ENCODE data around the gene LRP11.
"Not testable (repeated sequence)": the region's sequence is repeated elsewhere in the genome, so short reads cannot be mapped to it uniquely, and the experiment has no call there.

The LRP11 gene

GRCh38 chr6:149867876-149868640 lies 3.9 kb upstream of the LRP11 start:
- DNase-seq: no peak

DNA sequence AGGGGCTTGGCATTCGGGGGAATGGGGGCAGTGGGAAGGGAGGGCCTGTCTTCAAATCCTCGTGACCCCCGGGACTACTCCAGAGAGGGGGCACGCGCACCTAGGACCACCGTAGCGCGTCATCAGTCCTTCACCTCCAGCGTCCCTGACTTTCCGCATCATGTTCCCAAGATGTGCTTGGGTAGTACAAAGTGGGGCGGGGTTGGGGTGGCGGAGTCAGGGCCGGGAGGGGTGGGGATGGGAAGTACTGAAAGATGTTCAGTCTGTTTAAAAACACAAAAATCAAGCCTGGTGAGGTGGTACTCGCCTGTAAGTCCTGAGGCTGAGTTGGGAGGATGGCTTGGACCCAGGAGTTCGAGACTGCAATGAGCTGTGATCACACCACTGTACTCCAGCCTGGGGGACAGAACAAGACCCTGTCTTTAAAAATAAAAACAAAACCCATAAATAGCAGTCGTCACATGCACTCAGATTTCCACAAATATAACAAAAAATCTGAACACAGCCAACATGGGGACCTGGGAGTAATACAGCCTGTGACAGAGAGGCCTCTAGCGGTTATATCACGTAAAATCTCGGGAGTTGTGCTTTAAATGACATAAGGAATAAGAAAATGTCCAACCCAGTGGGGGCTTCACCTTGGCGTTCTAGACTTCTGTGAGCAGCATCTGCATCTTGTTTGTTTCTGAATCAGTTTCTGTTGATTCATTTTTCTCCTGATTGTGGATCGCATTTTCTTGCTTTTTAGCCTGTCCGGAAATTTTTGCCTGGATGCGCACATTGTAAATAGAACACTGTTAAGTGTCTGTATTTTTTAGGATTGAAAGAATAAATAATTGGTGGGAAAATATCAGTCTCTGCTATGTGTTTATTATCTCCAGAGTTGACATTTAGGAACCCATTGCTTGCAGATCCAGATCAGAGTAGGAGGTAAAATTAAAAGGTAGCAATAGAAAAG lies 698 bp upstream of the LRP11 start:
- no peak for DNase-seq

GRCh38 chr6:149862922-149863697 lies 1.0 kb downstream of the LRP11 start:
- DNase-seq: no peak

GRCh38 chr6:149862424-149862738 lies 1.8 kb downstream of the LRP11 start:
- DNase-seq: not testable (repeated sequence)

DNA sequence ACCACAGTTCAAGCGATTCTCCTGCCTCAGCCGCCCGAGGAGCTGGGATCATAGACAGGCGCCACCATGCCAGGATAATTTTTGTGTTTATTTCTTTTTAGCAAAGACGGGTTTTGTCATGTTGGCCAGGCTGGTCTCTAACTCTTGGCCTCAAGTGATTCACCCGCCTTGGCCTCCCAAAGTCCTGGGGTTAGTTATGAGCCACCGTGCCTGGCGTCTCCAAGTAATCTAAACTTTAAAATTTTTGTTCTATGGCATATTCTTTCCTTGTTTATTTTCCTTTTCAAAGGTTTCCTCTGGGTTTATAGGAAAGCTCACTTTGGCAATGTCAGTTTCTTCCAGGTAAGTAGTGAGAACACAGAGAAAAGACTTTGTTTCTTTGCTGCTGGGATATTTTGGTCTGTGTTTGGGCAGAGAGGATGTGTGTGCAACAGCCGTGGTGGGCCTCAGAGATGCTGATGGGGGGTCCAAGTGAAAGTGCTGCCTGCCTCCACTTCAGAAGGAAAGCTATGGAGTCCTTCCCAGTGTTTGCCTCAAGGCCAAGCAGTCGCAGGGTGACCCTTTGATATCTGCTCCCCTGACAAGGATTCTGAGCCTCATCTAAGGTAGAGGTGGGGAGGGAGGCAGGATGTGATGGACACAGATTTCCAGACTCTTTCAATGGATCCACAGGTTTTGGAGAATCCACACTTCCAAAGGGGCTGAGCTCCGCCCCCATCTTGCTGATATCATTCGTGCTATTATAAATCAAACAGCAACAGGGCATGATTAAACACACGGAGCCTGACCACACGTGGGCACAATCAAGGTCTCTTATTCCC lies 2.3 kb downstream of the LRP11 start:
- DNase-seq: no peak

DNA sequence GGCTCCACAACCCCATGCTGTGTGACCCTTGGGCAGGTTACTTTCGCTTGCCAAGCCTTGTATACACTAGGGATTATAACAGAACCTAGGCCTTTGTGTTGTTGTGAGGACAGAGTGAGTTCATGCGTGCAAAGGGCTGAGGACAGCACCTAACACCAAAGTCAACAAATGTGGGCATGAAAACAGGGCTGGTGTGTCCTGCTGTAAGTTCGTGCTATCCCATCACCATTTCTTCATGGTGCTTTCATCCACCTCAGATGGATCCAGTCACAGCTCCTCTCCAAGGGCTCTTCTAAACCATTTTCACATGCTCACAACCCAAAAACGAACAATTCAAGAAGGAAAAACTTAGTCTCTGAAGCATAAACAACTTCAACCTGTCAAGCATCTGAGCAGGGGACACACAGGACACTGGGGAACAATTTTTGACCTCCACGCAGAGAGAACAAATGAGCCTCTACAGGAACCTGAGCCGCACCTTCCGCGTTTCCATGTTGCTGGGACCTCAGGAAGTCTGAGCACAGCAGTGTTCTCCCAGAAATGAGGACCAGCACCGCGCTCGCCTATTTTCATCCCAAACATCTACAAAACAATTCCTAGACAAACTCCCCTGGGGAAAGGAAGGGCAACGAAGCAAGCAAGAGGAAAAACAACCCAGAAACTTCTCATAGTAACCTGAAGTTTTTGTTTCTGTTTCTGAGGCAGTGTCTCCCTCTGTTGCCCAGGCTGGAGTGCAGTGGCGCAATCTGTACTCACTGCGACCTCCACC lies 3.1 kb downstream of the LRP11 start:
- no peak for DNase-seq

GRCh38 chr6:149860513-149860833 lies 3.7 kb downstream of the LRP11 start:
- no peak for DNase-seq

DNA sequence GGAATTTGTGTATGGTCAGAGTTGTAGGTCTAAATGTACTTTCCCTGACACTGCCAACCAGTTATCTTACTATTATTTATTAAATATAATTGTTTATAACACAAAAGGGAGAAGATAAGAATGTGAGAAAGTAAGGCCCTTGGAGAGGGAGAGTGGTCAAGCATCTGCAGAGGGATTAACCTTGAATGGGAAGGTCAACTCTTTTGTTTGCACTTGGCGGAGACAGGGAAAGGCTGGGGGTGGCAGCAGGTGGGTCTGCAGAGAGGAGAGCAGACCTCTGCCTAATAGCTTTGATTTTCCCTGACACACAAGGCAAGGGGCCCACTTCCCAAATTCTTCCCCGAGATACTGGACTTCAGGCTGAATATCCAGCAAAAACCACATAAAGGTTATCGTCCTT lies 4.2 kb downstream of the LRP11 start:
- no peak for DNase-seq

GRCh38 chr6:149859368-149859767 lies 4.8 kb downstream of the LRP11 start:
- DNase-seq: no peak

- no peak for DNase-seq
Measured at GRCh38 chr6:149857541-149857940, 6.6 kb downstream of the LRP11 start.

DNA sequence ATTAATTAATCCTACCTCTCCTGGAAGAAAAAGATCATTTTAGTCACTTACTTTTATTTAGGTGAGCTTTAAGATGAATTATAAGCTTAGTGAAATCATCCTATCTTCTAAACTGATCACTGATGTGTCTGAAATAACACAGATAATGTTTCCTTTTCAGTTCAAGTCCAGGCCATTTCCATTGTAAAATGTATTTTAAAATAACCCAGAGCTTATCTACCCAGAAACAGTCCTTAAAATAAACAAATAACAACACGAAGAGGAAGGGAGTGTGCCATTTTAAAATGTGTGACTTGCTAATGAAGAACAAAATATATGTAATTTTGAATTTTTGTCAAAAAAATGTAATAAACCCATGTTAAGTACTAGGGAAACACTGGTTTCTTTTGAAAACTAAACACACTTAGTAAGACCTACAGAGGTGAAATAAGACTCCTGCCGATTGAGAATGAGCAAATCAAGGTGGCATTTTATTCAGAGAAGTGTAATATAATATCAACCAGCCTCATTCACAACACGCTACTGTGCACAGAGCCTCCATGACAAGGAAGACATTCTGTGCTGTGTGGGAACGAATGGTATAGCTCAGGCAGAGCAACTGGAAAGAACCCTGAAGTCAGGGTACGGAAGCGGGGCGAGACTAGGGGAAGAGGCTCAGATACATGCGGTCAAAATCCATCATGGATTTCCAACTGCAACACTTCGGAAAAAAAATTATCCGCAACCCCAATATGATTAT lies 7.7 kb downstream of the LRP11 start:
- DNase-seq: no peak

GRCh38 chr6:149855741-149856140 lies 8.4 kb downstream of the LRP11 start:
- no peak for DNase-seq

GRCh38 chr6:149855040-149855654 lies 9.0 kb downstream of the LRP11 start:
- DNase-seq: no peak

DNA sequence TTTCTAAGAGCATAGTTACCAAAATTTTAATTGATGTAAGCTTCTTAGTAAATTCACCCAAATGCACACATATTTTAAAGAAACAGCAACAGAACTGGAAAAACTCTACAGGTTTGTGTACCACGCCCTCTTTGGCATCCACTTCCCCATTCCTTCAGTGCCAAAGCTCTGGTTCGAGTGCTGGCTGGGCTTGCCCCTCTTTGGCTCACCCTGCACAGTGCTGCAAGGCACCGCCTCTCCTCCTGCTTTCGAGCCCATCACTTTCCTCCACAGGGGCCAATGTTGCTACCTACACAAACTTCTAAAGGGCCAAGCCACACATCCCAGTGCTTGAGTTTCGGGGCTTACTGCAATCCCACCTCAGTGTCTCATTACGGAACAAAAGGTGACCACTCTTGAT lies 9.6 kb downstream of the LRP11 start:
- no peak for DNase-seq

- DNase-seq: not testable (repeated sequence)
Measured at GRCh38 chr6:149854017-149854416, 10.1 kb downstream of the LRP11 start.

GRCh38 chr6:149852881-149853280 lies 11.3 kb downstream of the LRP11 start:
- DNase-seq: no peak

GRCh38 chr6:149852180-149852579 lies 12.0 kb downstream of the LRP11 start:
- DNase-seq: no peak

DNA sequence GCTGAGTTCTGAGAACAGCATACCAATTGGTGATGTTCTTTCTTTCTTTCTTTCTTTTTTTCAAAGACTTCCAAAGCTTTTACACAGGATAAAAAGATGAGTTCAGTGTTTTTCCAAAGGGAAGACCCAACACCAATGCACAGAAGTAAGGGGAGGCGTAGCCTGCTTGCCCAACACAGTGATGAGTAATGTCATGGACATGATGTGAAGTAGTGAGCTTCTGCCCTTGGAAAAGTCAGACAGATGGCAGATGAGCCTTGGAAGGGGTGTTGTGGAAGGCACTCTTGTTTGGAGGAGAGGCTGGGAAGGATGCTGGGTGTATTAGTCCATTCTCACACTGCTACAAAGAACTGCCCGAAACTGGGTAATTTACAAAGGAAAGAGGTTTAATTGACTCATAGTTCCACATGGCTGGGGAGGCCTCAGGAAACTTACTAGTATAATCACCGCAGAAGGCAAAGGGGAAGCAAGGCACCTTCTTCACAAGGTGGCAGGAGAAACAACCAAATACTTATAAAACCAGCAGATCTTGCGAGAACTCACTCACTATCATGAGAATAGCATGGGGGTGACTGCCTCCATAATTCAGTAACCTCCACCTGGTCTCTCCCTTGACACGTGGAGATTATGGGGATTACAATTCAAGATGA lies 12.6 kb downstream of the LRP11 start:
- DNase-seq: no peak

DNA sequence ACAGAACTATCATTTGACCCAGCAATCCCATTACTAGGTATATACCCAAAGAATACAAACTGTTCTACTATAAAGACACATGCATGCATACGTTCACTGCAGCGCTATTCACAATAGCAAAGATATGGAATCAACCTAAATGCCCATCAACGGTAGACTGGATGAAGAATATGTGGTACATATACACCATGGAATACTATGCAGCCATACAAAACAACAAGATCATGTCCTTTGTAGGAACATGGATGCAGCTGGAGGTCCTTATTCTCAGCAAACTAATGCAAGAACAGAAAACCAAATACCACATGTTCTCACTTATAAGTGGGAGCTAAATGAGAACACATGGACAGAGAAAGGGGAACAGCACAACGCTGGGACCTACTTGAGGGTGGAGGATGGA lies 15.8 kb downstream of the LRP11 start:
- not testable (repeated sequence) for DNase-seq

DNA sequence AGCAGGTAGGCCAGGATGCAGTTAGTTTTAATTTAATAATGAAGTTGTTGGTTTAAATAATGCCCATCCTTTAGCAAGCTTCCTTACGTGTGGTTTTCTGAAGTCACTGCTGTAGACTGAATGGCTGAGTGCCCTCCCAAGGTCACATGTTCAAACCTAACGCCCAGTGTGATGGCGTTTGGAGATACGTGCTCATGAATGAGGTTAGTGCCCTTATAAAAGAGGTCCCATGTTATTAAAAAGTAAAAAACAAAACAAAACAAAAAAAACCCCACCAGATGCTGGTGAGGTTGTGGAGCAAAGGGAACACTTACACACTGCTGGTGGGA lies 16.3 kb downstream of the LRP11 start:
- DNase-seq: no peak
